GM12878 (cell line): ENCODE results near the gene OTUB2. TPM values are rescaled to one million over a fixed set of nuclear protein-coding genes. Genes with fewer than 3 reads are reported as not detected.

Experiments used
- ATAC-seq: fragments of 200-7000 bp; cut with Tn5 transposase; 3 replicates; pipeline ENCODE4 v1.9.1; 2020; ENCODE audit warnings: mild to moderate bottlenecking, moderate library complexity
- BruUV-seq: library from RNA; stranded (reverse); fragments of 400-500 nt; replicated peaks from 2 replicates; lab custom pipeline; 2021; lab: Mats Ljungman, UMichigan
- CTCF ChIA-PET: fragments of 300-600 bp; sonication (Branson Sonifier 250); formaldehyde crosslinking; extraction: SDS; loops from one replicate; lab custom pipeline; 2021; ENCODE audit warnings: inconsistent platforms; lab: Yijun Ruan, JAX
- POLR2A ChIA-PET: fragments of 350-600 bp; formaldehyde crosslinking; extraction: SDS; loops from one replicate; lab custom pipeline; 2021; ENCODE audit warnings: inconsistent platforms; lab: Charles Lee
- RAD21 ChIA-PET: fragments of 300-600 bp; sonication (Branson Sonifier 250); formaldehyde crosslinking; loops from one replicate; lab custom pipeline; 2023; ENCODE audit warnings: antibody characterized with exemption; ENCODE audit not compliant: unreplicated experiment; lab: Charles Lee
- SMC1A ChIA-PET: fragments of 300-600 bp; sonication (Branson Sonifier 250); formaldehyde crosslinking; loops from one replicate; lab custom pipeline; 2023; ENCODE audit not compliant: unreplicated experiment, uncharacterized antibody; lab: Charles Lee
- DNase-seq: peaks from one replicate; pipeline ENCODE4 v3.0.0-alpha.2; 2011; ENCODE audit warnings: low read depth, low spot score
- FAIRE-seq: peaks from 3 replicates; lab custom pipeline; 2011; peaks lifted over from hg19 to GRCh38; lab: Jason Lieb, UNC
- H2AFZ ChIP-seq: 2 replicates; pipeline ENCODE4 v1.6.0; 2011; ENCODE audit warnings: low read depth, low read length, control low read depth; ENCODE audit not compliant: control insufficient read depth
- H3K27ac ChIP-seq: 2 replicates; pipeline ENCODE4 v1.5.1; 2011; ENCODE audit warnings: control low read depth; ENCODE audit not compliant: control insufficient read depth, insufficient read depth
- H3K27me3 ChIP-seq, 2 experiments: replicated peaks in 1 of 2; 2 replicates each; pipeline versions ENCODE4 v1.6.0 to v1.6.1; 2011; ENCODE audit warnings: low read length in 1 of 2; ENCODE audit not compliant: control insufficient read depth in 2 of 2, insufficient read depth in 2 of 2
- H3K36me3 ChIP-seq, 2 experiments: 2 replicates each; pipeline ENCODE4 v1.5.1; 2011; ENCODE audit warnings: low read length in 1 of 2; ENCODE audit not compliant: control insufficient read depth in 2 of 2, insufficient read depth in 2 of 2
- H3K4me1 ChIP-seq: 2 replicates; pipeline ENCODE4 v1.6.1; 2011; ENCODE audit warnings: mild to moderate bottlenecking, low read length, moderate library complexity, mixed read lengths; ENCODE audit not compliant: control insufficient read depth, insufficient read depth
- H3K4me2 ChIP-seq: 2 replicates; pipeline ENCODE4 v1.6.0; 2011; ENCODE audit warnings: control low read depth; ENCODE audit not compliant: control insufficient read depth, insufficient read depth
- H3K4me3 ChIP-seq: fragments of 200-600 bp; sonication (generic); 2 replicates; pipeline ENCODE4 v1.5.1; 2016
- H3K79me2 ChIP-seq: 2 replicates; pipeline ENCODE4 v1.6.0; 2011; ENCODE audit warnings: low read length; ENCODE audit not compliant: control insufficient read depth, insufficient read depth
- H3K9ac ChIP-seq: 2 replicates; pipeline ENCODE4 v1.8.0; 2011; ENCODE audit warnings: low read length, control low read depth, mixed read lengths; ENCODE audit not compliant: control insufficient read depth, insufficient read depth
- H3K9me3 ChIP-seq: replicated peaks from 3 replicates; pipeline ENCODE4 v1.5.1; 2011; ENCODE audit warnings: mild to moderate bottlenecking, low read length; ENCODE audit not compliant: control insufficient read depth, insufficient read depth
- H4K20me1 ChIP-seq: 2 replicates; pipeline ENCODE4 v1.6.0; 2011; ENCODE audit not compliant: control insufficient read depth, insufficient read depth
- BHLHE40 ChIP-seq, 2 experiments: fragments of 450-650 bp in 1 of 2; IDR thresholded peaks; 2 replicates each; pipeline ENCODE4 v1.6.1; 2011 to 2017; ENCODE audit warnings: low read depth in 2 of 2, borderline replicate concordance in 1 of 2, improper control_type of control experiment in 1 of 2, low read length in 1 of 2, mild to moderate bottlenecking in 1 of 2
- BRCA1 ChIP-seq: IDR thresholded peaks from 2 replicates; pipeline ENCODE4 v1.6.1; 2011; ENCODE audit warnings: low read depth, low read length, improper control_type of control experiment
- CREB1 ChIP-seq: IDR thresholded peaks from 2 replicates; pipeline ENCODE4 v1.6.1; 2012; ENCODE audit warnings: low read depth, mild to moderate bottlenecking, inconsistent platforms
- DPF2 ChIP-seq: fragments of 450-650 bp; IDR thresholded peaks from 2 replicates; pipeline ENCODE4 v1.6.1; 2017; ENCODE audit warnings: mild to moderate bottlenecking
- ESRRA ChIP-seq: IDR thresholded peaks from 2 replicates; pipeline ENCODE4 v1.6.1; 2012; ENCODE audit warnings: mild to moderate bottlenecking, low read length, improper control_type of control experiment
- FOXM1 ChIP-seq: IDR thresholded peaks from 2 replicates; pipeline ENCODE4 v1.6.1; 2012; ENCODE audit warnings: low read depth, mild to moderate bottlenecking, inconsistent platforms, low read length, moderate library complexity
- GABPA ChIP-seq: IDR thresholded peaks from 2 replicates; pipeline ENCODE4 v1.6.1; 2014; ENCODE audit warnings: antibody characterized with exemption, low read depth, mild to moderate bottlenecking, inconsistent platforms
- IRF4 ChIP-seq: IDR thresholded peaks from 2 replicates; pipeline ENCODE4 v1.6.1; 2011; ENCODE audit warnings: low read depth, low read length
- LARP7 ChIP-seq: fragments of 450-650 bp; IDR thresholded peaks from 2 replicates; pipeline ENCODE4 v1.6.1; 2017; ENCODE audit warnings: mild to moderate bottlenecking
- MEF2A ChIP-seq: IDR thresholded peaks from 2 replicates; pipeline ENCODE4 v1.6.1; 2011; ENCODE audit warnings: low read depth, mild to moderate bottlenecking, low read length, moderate library complexity; ENCODE audit not compliant: insufficient read depth
- MYB ChIP-seq: fragments of 150-350 bp; IDR thresholded peaks from 2 replicates; pipeline ENCODE4 v1.6.1; 2014; ENCODE audit warnings: mild to moderate bottlenecking, low read depth, low read length, borderline replicate concordance
- NFXL1 ChIP-seq: fragments of 450-650 bp; IDR thresholded peaks from 2 replicates; pipeline ENCODE4 v1.6.1; 2017; ENCODE audit warnings: antibody characterized with exemption, mild to moderate bottlenecking, borderline replicate concordance
- RCOR1 ChIP-seq: conservative IDR thresholded peaks from 2 replicates; pipeline ENCODE4 v1.6.1; 2012; ENCODE audit warnings: low read depth, low read length, improper control_type of control experiment
- RELA ChIP-seq: fragments of 450-650 bp; IDR thresholded peaks from 2 replicates; pipeline ENCODE4 v1.8.0; 2014; ENCODE audit warnings: borderline replicate concordance; ENCODE audit not compliant: partially characterized antibody
- TCF12 ChIP-seq: IDR thresholded peaks from 2 replicates; pipeline ENCODE4 v1.6.1; 2011; ENCODE audit warnings: low read depth, mild to moderate bottlenecking, low read length
- TCF3 ChIP-seq: IDR thresholded peaks from 2 replicates; pipeline ENCODE4 v1.6.1; 2012; ENCODE audit warnings: low read depth, mild to moderate bottlenecking, low read length, borderline replicate concordance; ENCODE audit not compliant: insufficient read depth
- ZNF274 ChIP-seq: IDR thresholded peaks from one replicate; pipeline ENCODE4 v1.8.0; 2011; ENCODE audit not compliant: insufficient read length, insufficient read depth
- WGBS: methylation state at CpG from one replicate; pipeline ENCODE4 v1.1.6; 2016; ENCODE audit warnings: low lambda C conversion rate; ENCODE audit not compliant: insufficient replicate concordance, insufficient coverage; ENCODE audit errors: missing lambda C conversion rate; 5-methylcytosine and 5-hydroxymethylcytosine counted together
- in situ Hi-C: fragments of 300-500 bp; cut with MboI; formaldehyde crosslinking; loops from 9 replicates; pipeline ENCODE4 v1.14.3; 2018; ENCODE audit warnings: mixed read lengths
- intact Hi-C: fragments of 100-400 bp; cut with micrococcal nuclease; formaldehyde crosslinking; loops from one replicate; pipeline ENCODE4 v1.14.2; 2022; ENCODE audit not compliant: unreplicated experiment
- polyA plus RNA-seq, 11 experiments: library from polyadenylated mRNA; depleted of rRNA in 4 of 11; unstranded in 6 of 11; stranded (reverse) in 5 of 11; fragments of >200 nt; fragmentation: Nextera tagmentation in 4 of 11; fragmentation: Illumina TruSeq in 1 of 11; extraction: Ambion mirVana in 4 of 11; extraction: Trizol in 1 of 11; gene quantifications; 1 replicate in 1 of 11; 2 replicates in 10 of 11; pipeline versions ENCODE4 v1.2.1 to v1.2.3, GENCODE V29; 2011 to 2016; ENCODE audit warnings: inconsistent platforms in 2 of 11, missing spikeins in 2 of 11, low read depth in 1 of 11
- total RNA-seq, 4 experiments: library from RNA; depleted of rRNA in 3 of 4; stranded (reverse); fragments of >200 nt in 3 of 4; fragmentation: Illumina TruSeq in 1 of 4; extraction: Trizol in 1 of 4; gene quantifications; 2 replicates each; pipeline versions ENCODE4 v1.2.1 to v1.2.3, GENCODE V29; 2013 to 2021

Gene OTUB2
- total and polyA plus RNA-seq, 10 of the 15 experiments (the other 5 are each of a cell fraction or from before 2014, with no cell fraction given) = 0.05 to 0.82 (median 0.43) TPM

DNA sequence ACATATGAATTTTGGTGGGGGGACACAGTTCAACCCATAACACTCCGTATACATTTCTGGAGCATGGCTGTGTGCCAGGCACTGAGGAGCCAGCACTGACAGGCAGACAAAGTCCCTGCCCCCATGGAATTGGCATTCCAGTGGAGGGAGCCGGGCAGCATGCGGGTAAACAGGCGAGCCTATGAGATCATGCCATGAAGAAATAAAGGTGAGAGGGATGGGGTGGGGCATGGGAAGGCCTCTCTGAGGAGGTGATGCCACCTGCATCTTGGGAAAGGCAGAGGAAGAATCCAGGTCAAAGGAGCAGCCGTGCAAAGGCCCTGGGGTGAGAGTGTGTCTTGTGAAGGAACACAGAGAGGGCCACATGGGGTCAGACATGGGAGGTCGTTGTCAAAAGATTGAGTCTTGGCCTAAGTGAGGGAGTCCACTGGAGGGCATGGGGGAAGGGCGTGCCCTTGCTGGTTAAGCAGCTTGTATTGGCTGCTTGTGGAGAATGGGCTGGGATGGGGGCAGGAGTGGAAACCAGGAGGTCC lies 3.6 kb downstream of the OTUB2 start:
- H3K27ac ChIP-seq = no peak overlapping the region
- no peak for FAIRE-seq
- ATAC-seq = no peak
- H3K36me3 ChIP-seq = no peaks in the 10 kb centered on the region
- ChIA-PET POLR2A (no interaction called here), SMC1A (interaction anchor here (1.3 to 2.4 kb wide), 5 partner anchors 12 to 107 kb away, joined by 3 to 7 read pairs (median 5); no protein-coding TSS in a partner anchor), RAD21 (interaction anchor here (0.6 kb wide), 1 partner anchor 151 kb away, joined by 3 read pairs; no protein-coding TSS in a partner anchor), CTCF (interaction anchor here (1.0 to 2.8 kb wide), 3 partner anchors 31 to 107 kb away, joined by 3 to 9 read pairs (median 4); no protein-coding TSS in a partner anchor)
- no peaks in the 10 kb centered on the region for H3K9me3 ChIP-seq
- no peaks in the 10 kb centered on the region for H3K79me2 ChIP-seq
- H4K20me1 ChIP-seq = no peaks in the 10 kb centered on the region
- in situ Hi-C loops = no loop called here
- BruUV-seq = no TSS peak
- no peaks in the 10 kb centered on the region for H3K4me1 ChIP-seq
- H3K27me3 ChIP-seq = 0 out of 4 replicates have a peak, but pooled peaks cover 0 to 5% of the 10 kb centered on the region in 2 experiments
- 57% methylated on average over 7 of the region's 7 CpGs for WGBS
- TF ChIP-seq RELA = no peak
- TF ChIP-seq FOXM1 = no peak
- no peak for TF ChIP-seq TCF12
- no peak for TF ChIP-seq ZNF274
- no peak for TF ChIP-seq LARP7
- no peak for TF ChIP-seq NFXL1
- TF ChIP-seq ESRRA = no peak
- no peak for TF ChIP-seq MEF2A
- H2AFZ ChIP-seq = no peak overlapping the region
- no peak for DNase-seq
- H3K4me3 ChIP-seq = no peak overlapping the region
- no peak overlapping the region for H3K9ac ChIP-seq
- H3K4me2 ChIP-seq = no peak overlapping the region
- intact Hi-C loops = no loop called here

DNA sequence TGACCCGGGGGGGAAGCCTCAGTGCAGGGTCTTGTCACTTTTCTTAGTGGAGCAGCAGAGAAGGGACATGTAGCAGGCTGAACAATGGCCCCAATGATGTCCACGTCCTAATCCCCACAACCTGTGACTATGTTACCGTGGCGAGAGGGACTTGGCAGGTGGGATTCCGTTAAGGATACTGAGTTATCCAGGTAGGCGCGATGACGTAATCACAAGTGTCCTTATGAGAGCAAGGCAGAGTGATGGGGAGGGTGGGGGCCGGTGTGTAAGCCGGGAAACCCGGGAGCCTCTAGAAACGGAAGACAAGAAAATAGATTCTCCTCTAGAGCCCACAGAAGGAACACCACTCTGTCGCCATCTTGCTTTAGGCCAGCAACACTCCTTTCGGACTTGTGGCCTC lies 4.4 kb downstream of the OTUB2 start:
- in situ Hi-C loops (no loop called here), intact Hi-C loops (no loop called here)
- Histone ChIP-seq H3K4me2 (no peak overlapping the region), H2AFZ (no peak overlapping the region), H3K79me2 (no peaks in the 10 kb centered on the region), H3K36me3 (no peaks in the 10 kb centered on the region), H3K27ac (no peak overlapping the region), H3K4me1 (no peaks in the 10 kb centered on the region), H3K27me3 (0 out of 4 replicates have a peak, but pooled peaks cover 0 to 5% of the 10 kb centered on the region in 2 experiments), H3K4me3 (no peak overlapping the region), H3K9ac (no peak overlapping the region), H4K20me1 (no peaks in the 10 kb centered on the region), H3K9me3 (no peaks in the 10 kb centered on the region)
- FAIRE-seq (no peak), ATAC-seq (no peak), DNase-seq (no peak)
- SMC1A ChIA-PET = no interaction called here
- POLR2A ChIA-PET = no interaction called here
- WGBS = 54% methylated on average over 14 of the region's 14 CpGs
- BruUV-seq = no TSS peak
- CTCF ChIA-PET = interaction anchor here (1.0 kb wide), 1 partner anchor 32 kb away, joined by 3 read pairs; no protein-coding TSS in a partner anchor
- RAD21 ChIA-PET = no interaction called here
- TF ChIP-seq BHLHE40 (IDR thresholded peaks at IDR 0.05; ENCODE audit: borderline replicate concordance in 1 of 2, low read depth in 2 of 2, low read length in 1 of 2) (no peak), GABPA (no peak), DPF2 (no peak), IRF4 (no peak), RCOR1 (no peak), BRCA1 (no peak), TCF3 (no peak), CREB1 (no peak), MYB (no peak)
